CD14-positive monocyte (primary cell): ENCODE results near the gene CUZD1. TPM values are rescaled to one million over a fixed set of nuclear protein-coding genes. Genes with fewer than 3 reads are reported as not detected.

Source experiments
- DNase-seq, 3 donors: peaks; one replicate each; pipeline ENCODE4 v3.0.0-alpha.2; 2011 to 2022
- H2AFZ ChIP-seq: 2 replicates; pipeline ENCODE4 v1.6.0; 2012; ENCODE audit warnings: mild to moderate bottlenecking, low read depth, low read length, inconsistent platforms; ENCODE audit not compliant: insufficient read depth, poor library complexity, severe bottlenecking
- H3K27ac ChIP-seq, 2 donors: 1 replicate in 1 of 2; 2 replicates in 1 of 2; pipeline ENCODE4 v1.5.1; 2012 to 2013; ENCODE audit warnings: low read length in 2 of 2, control low read depth in 1 of 2, inconsistent platforms in 1 of 2, low read depth in 1 of 2, mild to moderate bottlenecking in 1 of 2
- H3K27me3 ChIP-seq, 2 donors: one replicate each; pipeline versions ENCODE4 v1.6.0 to v1.6.1; 2011 to 2013; ENCODE audit warnings: low read length in 2 of 2; ENCODE audit not compliant: control insufficient read depth in 2 of 2, insufficient read depth in 2 of 2
- H3K36me3 ChIP-seq, 2 donors: replicated peaks in 1 of 2; 1 replicate in 1 of 2; 2 replicates in 1 of 2; pipeline versions ENCODE4 v1.5.1 to v1.6.1; 2012 to 2013; ENCODE audit warnings: low read length in 2 of 2, control low read depth in 1 of 2, inconsistent platforms in 1 of 2, mild to moderate bottlenecking in 1 of 2; ENCODE audit not compliant: insufficient read depth in 2 of 2, control insufficient read depth in 1 of 2
- H3K4me1 ChIP-seq, 2 donors: 1 replicate in 1 of 2; 2 replicates in 1 of 2; pipeline versions ENCODE4 v1.5.1 to v1.6.1; 2012 to 2013; ENCODE audit warnings: low read length in 2 of 2, control low read depth in 1 of 2, inconsistent platforms in 1 of 2, mild to moderate bottlenecking in 1 of 2, moderate library complexity in 1 of 2; ENCODE audit not compliant: insufficient read depth in 2 of 2, control insufficient read depth in 1 of 2
- H3K4me2 ChIP-seq: replicated peaks from 2 replicates; pipeline ENCODE3; 2012; ENCODE audit warnings: low read length, moderate library complexity, mild to moderate bottlenecking; ENCODE audit not compliant: poor library complexity, severe bottlenecking; ENCODE audit errors: extremely low read depth
- H3K4me3 ChIP-seq, 3 experiments: fragments of 200-600 bp in 1 of 3; sonication (generic) in 1 of 3; replicated peaks in 1 of 3; 1 replicate in 2 of 3; 2 replicates in 1 of 3; pipeline ENCODE4 v1.5.1; 2011 to 2013; ENCODE audit warnings: low read length in 3 of 3, mild to moderate bottlenecking in 3 of 3, control low read depth in 2 of 3, low read depth in 2 of 3, inconsistent platforms in 1 of 3, moderate library complexity in 1 of 3
- H3K79me2 ChIP-seq: 2 replicates; pipeline ENCODE4 v1.6.0; 2012; ENCODE audit warnings: mild to moderate bottlenecking, control low read depth, inconsistent platforms, low read length, moderate library complexity; ENCODE audit not compliant: insufficient read depth
- H3K9ac ChIP-seq: 2 replicates; pipeline ENCODE4 v1.6.0; 2017; ENCODE audit warnings: low read length, mild to moderate bottlenecking; ENCODE audit not compliant: insufficient read depth, poor library complexity, severe bottlenecking
- H3K9me3 ChIP-seq, 2 donors: replicated peaks in 1 of 2; 1 replicate in 1 of 2; 2 replicates in 1 of 2; pipeline versions ENCODE4 v1.5.1 to v1.6.1; 2012 to 2013; ENCODE audit warnings: low read length in 2 of 2, control low read depth in 1 of 2; ENCODE audit not compliant: control insufficient read depth in 1 of 2, insufficient read depth in 1 of 2
- H4K20me1 ChIP-seq: 2 replicates; pipeline ENCODE4 v1.6.0; 2012; ENCODE audit warnings: mild to moderate bottlenecking, low read length, control low read depth, moderate library complexity; ENCODE audit not compliant: insufficient read depth
- H3K27ac Mint-ChIP-seq, 7 donors: one replicate each; pipeline ENCODE4 v1.8.0; 2020; ENCODE audit warnings: mild to moderate bottlenecking in 7 of 7, mixed read lengths in 7 of 7, moderate library complexity in 6 of 7, inconsistent platforms in 2 of 7
- H3K27me3 Mint-ChIP-seq, 3 donors: one replicate each; pipeline ENCODE4 v1.8.0; 2021 to 2022; ENCODE audit warnings: low read depth in 3 of 3, mild to moderate bottlenecking in 3 of 3, mixed read lengths in 3 of 3, moderate library complexity in 3 of 3, inconsistent platforms in 1 of 3
- H3K36me3 Mint-ChIP-seq, 2 donors: one replicate each; pipeline ENCODE4 v1.8.0; 2020; ENCODE audit warnings: mixed read lengths in 2 of 2, inconsistent platforms in 1 of 2, mild to moderate bottlenecking in 1 of 2
- H3K4me1 Mint-ChIP-seq: one replicate; pipeline ENCODE4 v1.8.0; 2020; ENCODE audit warnings: mild to moderate bottlenecking, mixed read lengths
- H3K4me3 Mint-ChIP-seq, 2 donors: one replicate each; pipeline ENCODE4 v1.8.0; 2020; ENCODE audit warnings: mild to moderate bottlenecking in 2 of 2, mixed read lengths in 2 of 2, moderate library complexity in 1 of 2
- H3K9me3 Mint-ChIP-seq, 7 donors: one replicate each; pipeline ENCODE4 v1.8.0; 2020 to 2022; ENCODE audit warnings: mixed read lengths in 7 of 7, mild to moderate bottlenecking in 6 of 7, moderate library complexity in 6 of 7, inconsistent platforms in 2 of 7
- WGBS: methylation state at CpG from one replicate; pipeline ENCODE4 v1.1.5; 2013; ENCODE audit warnings: missing lambda C conversion rate; ENCODE audit not compliant: insufficient coverage; 5-methylcytosine and 5-hydroxymethylcytosine counted together
- intact Hi-C, 2 donors: fragments of 100-400 bp; cut with micrococcal nuclease; formaldehyde crosslinking; loops; one replicate each; pipeline versions ENCODE4 v1.15.0 to v1.15.1; 2023
- polyA plus RNA-seq, 3 donors: library from polyadenylated mRNA; depleted of rRNA in 1 of 3; unstranded in 2 of 3; stranded (reverse) in 1 of 3; fragments of 300-500 nt in 2 of 3; fragments of >200 nt in 1 of 3; fragmentation: Illumina TruSeq in 2 of 3; gene quantifications; 1 replicate in 2 of 3; 2 replicates in 1 of 3; pipeline ENCODE4 v1.2.3, GENCODE V29; 2012 to 2021
- TF ChIP-seq, protein P1 (sequence below): fragments of 200-600 bp; IDR thresholded peaks from one replicate; pipeline ENCODE4 v1.8.0; 2022; ENCODE audit warnings: antibody characterized with exemption, mild to moderate bottlenecking

Gene CUZD1
- polyA plus RNA-seq, 3 donors = 0.14 to 0.29 TPM; not detected in 1

DNA sequence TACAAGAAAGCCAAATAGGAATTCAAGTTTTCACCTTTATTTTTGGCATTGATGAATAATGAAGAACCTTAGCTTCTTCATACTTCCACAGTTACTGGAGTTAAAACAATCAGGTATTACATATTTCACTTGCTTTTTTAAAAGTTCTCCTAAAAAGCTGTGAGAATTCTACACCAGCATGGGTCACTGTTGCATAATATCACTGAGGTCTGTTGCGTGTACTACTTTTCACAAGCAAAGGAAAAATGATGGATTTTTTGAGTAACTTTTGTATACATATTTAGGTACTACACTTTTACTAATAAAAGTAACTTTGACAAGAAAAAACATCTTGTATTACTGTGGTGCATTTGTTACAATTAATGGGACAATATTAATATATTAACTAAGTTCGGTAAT is 18.5 kb upstream of the CUZD1 start:
- WGBS = no CpG with 5 or more reads among the region's 2 CpGs
- H3K9ac ChIP-seq = no peak overlapping the region
- H3K27ac Mint-ChIP-seq = no peak overlapping the region
- no peak overlapping the region for H3K4me3 ChIP-seq
- no peak overlapping the region for H3K27ac ChIP-seq
- no peaks in the 10 kb centered on the region for H3K4me1 ChIP-seq
- intact Hi-C loops = no loop called here
- no peaks in the 10 kb centered on the region for H3K36me3 ChIP-seq
- no peak overlapping the region for H3K4me2 ChIP-seq
- no peaks in the 10 kb centered on the region for H3K27me3 ChIP-seq
- H3K4me3 Mint-ChIP-seq = no peak overlapping the region
- TF ChIP-seq, protein P1, sequence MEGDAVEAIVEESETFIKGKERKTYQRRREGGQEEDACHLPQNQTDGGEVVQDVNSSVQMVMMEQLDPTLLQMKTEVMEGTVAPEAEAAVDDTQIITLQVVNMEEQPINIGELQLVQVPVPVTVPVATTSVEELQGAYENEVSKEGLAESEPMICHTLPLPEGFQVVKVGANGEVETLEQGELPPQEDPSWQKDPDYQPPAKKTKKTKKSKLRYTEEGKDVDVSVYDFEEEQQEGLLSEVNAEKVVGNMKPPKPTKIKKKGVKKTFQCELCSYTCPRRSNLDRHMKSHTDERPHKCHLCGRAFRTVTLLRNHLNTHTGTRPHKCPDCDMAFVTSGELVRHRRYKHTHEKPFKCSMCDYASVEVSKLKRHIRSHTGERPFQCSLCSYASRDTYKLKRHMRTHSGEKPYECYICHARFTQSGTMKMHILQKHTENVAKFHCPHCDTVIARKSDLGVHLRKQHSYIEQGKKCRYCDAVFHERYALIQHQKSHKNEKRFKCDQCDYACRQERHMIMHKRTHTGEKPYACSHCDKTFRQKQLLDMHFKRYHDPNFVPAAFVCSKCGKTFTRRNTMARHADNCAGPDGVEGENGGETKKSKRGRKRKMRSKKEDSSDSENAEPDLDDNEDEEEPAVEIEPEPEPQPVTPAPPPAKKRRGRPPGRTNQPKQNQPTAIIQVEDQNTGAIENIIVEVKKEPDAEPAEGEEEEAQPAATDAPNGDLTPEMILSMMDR = no peak
- peaks cover 1 to 12% (median 10%) of the 10 kb centered on the region in 7 donors for H3K9me3 Mint-ChIP-seq
- peaks cover 2 to 6% of the 10 kb centered on the region in 2 donors for H3K36me3 Mint-ChIP-seq
- no peak for DNase-seq
- no peak overlapping the region for H2AFZ ChIP-seq
- H3K9me3 ChIP-seq = no peaks in the 10 kb centered on the region
- H3K27me3 Mint-ChIP-seq = peaks cover 0 to 1% (median 0%) of the 10 kb centered on the region in 3 donors
- H3K79me2 ChIP-seq = no peaks in the 10 kb centered on the region
- peaks cover 4% of the 10 kb centered on the region for H4K20me1 ChIP-seq
- H3K4me1 Mint-ChIP-seq = peaks cover 5% of the 10 kb centered on the region

DNA sequence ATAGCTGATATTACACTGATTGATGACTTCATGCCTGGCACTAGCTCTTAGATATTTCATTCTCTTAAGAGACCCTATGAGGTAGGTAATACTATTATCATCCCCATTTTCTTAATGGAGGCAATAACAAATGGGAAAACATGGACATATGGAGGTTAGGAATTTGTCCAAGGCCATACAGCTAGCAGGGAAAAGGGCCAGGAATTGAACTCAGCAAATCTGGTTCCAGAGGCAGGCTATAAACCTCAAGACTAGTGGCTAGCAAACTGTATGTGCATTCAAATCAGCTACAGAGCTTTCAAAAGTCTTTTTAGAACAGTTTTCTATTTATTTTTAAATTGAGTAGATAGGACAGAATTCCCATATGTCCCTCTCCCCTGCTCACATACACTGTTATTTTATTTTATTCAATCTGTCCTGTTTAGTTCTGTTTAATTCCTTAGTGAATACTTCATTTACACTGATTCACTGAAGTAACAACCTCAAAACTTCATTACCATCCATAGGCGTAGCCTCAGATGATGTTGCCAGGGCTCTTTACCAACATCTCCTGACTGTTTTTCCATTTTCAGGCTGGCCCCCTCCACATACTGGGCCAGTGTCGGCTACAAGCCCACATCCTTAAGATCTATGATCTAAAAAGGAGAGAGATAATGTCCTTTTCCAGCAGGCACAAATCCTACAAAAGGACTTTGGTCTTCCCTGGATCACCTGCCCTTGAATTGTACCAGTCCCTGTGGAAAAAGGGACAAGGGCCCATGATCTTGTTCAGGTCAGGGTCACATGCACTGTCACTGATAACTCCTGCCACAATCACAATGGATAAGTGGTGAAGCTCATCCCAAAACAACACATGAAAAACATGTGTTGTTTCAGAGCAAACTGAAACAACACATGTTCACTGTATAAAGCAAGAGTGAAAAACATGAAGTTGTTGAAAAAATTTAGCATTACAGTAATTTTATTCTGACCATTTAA is 17.8 kb upstream of the CUZD1 start:
- WGBS = 80% methylated on average over 1 of the region's 2 CpGs
- intact Hi-C loops = no loop called here

More for the DNA sequence above, 17.8 kb upstream of the CUZD1 start:
- no peaks in the 10 kb centered on the region for H3K4me1 ChIP-seq
- H4K20me1 ChIP-seq = peaks cover 4% of the 10 kb centered on the region
- peaks cover 0 to 1% (median 0%) of the 10 kb centered on the region in 3 donors for H3K27me3 Mint-ChIP-seq
- H3K27ac Mint-ChIP-seq = no peak overlapping the region
- H3K4me3 Mint-ChIP-seq = no peak overlapping the region
- H2AFZ ChIP-seq = no peak overlapping the region
- H3K9me3 ChIP-seq = no peaks in the 10 kb centered on the region
- H3K27ac ChIP-seq = no peak overlapping the region
- H3K36me3 ChIP-seq = no peaks in the 10 kb centered on the region
- no peak for DNase-seq
- H3K9me3 Mint-ChIP-seq = peaks cover 0 to 10% (median 9%) of the 10 kb centered on the region in 7 donors
- H3K79me2 ChIP-seq = no peaks in the 10 kb centered on the region
- no peak overlapping the region for H3K4me3 ChIP-seq
- no peak overlapping the region for H3K9ac ChIP-seq
- no peak overlapping the region for H3K4me2 ChIP-seq
- peaks cover 5% of the 10 kb centered on the region for H3K4me1 Mint-ChIP-seq
- TF ChIP-seq, protein P1 = no peak
- no peaks in the 10 kb centered on the region for H3K27me3 ChIP-seq
- H3K36me3 Mint-ChIP-seq = peaks cover 5 to 6% of the 10 kb centered on the region in 2 donors
